Cardiac fibroblast (primary cell): ENCODE results near the gene GRIA2.

Experiments
- DNase-seq, 2 donors: peaks; one replicate each; pipeline versions ENCODE4 v3.0.0 to v3.0.0-alpha.2; 2010; ENCODE audit warnings: low read depth in 2 of 2
- H3K4me3 ChIP-seq, 2 donors: replicated peaks in 1 of 2; 1 replicate in 1 of 2; 2 replicates in 1 of 2; pipeline ENCODE4 v1.5.1; 2011; ENCODE audit warnings: low read depth in 2 of 2, low read length in 2 of 2, mild to moderate bottlenecking in 2 of 2, moderate library complexity in 1 of 2
- TF ChIP-seq, protein P1 (sequence below): IDR thresholded peaks from one replicate; pipeline ENCODE4 v1.5.1; 2011; ENCODE audit warnings: low read depth, mild to moderate bottlenecking, low read length, inconsistent platforms

Gene GRIA2

DNA sequence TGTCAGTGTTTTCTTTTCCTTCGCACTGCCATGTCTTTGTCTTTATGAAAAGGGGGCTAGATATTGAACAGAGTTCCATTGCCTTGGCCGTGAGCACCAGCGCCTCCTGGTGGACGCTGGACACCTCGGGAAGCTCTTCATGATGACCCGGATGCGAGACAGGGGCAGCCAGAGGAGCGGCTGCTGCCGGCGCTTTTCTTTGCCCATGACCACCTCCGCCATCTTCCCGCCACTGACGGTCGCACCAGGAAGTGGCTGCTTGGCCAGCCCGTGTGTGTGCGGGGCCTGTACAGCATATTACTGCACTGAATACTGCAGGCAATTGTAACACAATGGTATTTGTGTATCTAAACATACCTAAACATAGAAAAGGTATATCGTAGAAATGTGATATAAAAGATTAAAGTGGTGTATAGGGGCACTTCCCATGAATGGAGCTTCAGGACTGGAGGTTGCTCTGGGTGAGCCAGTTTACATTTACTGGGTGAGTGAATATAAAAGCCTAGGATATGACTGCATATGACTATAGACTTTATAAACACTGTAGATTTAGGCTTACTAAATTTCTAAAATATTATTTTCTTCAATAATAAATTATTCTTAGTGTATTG lies 15.8 kb upstream of the GRIA2 start:
- H3K4me3 ChIP-seq: no peak overlapping the region
- TF ChIP-seq, protein P1, sequence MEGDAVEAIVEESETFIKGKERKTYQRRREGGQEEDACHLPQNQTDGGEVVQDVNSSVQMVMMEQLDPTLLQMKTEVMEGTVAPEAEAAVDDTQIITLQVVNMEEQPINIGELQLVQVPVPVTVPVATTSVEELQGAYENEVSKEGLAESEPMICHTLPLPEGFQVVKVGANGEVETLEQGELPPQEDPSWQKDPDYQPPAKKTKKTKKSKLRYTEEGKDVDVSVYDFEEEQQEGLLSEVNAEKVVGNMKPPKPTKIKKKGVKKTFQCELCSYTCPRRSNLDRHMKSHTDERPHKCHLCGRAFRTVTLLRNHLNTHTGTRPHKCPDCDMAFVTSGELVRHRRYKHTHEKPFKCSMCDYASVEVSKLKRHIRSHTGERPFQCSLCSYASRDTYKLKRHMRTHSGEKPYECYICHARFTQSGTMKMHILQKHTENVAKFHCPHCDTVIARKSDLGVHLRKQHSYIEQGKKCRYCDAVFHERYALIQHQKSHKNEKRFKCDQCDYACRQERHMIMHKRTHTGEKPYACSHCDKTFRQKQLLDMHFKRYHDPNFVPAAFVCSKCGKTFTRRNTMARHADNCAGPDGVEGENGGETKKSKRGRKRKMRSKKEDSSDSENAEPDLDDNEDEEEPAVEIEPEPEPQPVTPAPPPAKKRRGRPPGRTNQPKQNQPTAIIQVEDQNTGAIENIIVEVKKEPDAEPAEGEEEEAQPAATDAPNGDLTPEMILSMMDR: peak; percentile 63
- DNase-seq: peak; percentile 13 to 20

DNA sequence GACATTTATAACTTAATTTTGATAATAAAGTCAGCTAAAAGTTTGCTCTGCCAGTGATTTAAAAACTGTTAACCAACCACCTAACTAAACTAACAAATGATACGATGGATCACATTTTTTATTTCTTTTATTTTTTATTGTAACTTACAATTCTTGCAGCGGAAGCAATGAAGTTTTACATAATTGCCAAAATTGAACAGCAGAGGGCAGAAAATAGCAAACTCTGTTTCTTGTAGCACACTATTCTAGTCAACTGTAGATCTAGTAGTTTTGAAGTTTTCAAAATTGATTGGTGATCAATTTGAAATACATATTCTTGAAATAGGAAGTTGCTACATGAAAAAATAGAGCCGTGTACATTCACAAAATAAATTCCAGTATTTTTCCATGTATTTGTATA lies 2.8 kb upstream of the GRIA2 start:
- TF ChIP-seq, protein P1: peak; percentile 56
- peak; percentile 42 to 58 for DNase-seq
- H3K4me3 ChIP-seq: no peak overlapping the region

DNA sequence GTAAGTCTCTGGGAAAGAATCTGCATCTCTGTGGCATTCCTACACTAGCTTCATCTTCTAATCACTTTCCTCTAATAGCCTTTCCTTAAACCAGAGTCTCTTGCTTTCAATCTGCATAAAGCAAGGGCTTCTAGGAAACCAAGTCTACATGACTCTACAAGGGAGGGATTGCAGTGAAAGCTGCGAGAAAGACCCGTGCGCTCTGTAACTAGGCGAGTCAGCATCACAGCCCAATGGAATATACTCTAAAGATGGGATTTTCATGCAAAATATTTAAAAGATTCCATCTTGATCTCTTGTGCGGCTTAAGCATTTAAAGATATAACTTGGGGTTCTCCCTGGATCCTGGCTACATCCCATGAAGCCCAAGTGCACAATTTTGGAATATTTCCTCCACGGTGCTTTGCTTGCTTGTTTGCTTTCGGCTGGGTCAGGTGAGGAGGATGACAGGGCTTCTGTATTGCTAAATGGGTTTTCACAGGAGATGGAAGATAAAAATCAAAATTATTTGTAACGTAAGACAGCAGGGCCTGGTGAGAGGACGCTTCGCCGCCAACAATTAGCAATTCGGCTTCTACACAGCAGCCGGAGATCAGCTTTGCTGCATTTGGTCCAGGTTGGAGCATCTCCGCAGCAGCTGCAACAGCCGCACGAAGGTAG lies 687 bp upstream of the GRIA2 start:
- DNase-seq: no peak
- no peak overlapping the region for H3K4me3 ChIP-seq
- TF ChIP-seq, protein P1: no peak

DNA sequence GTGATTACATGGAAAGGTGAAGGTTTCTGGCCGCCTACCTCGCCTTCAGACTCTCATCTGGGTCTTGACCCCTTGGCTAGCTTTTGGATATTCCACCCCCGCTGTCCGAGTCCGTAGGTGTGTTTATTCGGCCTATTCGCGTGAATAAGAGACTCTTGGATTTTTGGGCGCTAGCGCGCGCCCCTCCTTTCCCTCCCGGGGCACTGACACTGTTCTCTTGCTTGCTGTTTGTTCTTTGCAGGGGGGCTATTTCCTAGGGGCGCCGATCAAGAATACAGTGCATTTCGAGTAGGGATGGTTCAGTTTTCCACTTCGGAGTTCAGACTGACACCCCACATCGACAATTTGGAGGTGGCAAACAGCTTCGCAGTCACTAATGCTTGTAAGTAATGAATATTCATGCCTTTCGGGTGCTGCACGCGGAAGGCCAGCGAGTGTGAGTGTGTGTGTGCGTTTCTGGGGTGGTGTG lies 932 bp downstream of the GRIA2 start:
- DNase-seq: no peak
- H3K4me3 ChIP-seq: no peak overlapping the region
- TF ChIP-seq, protein P1: no peak

DNA sequence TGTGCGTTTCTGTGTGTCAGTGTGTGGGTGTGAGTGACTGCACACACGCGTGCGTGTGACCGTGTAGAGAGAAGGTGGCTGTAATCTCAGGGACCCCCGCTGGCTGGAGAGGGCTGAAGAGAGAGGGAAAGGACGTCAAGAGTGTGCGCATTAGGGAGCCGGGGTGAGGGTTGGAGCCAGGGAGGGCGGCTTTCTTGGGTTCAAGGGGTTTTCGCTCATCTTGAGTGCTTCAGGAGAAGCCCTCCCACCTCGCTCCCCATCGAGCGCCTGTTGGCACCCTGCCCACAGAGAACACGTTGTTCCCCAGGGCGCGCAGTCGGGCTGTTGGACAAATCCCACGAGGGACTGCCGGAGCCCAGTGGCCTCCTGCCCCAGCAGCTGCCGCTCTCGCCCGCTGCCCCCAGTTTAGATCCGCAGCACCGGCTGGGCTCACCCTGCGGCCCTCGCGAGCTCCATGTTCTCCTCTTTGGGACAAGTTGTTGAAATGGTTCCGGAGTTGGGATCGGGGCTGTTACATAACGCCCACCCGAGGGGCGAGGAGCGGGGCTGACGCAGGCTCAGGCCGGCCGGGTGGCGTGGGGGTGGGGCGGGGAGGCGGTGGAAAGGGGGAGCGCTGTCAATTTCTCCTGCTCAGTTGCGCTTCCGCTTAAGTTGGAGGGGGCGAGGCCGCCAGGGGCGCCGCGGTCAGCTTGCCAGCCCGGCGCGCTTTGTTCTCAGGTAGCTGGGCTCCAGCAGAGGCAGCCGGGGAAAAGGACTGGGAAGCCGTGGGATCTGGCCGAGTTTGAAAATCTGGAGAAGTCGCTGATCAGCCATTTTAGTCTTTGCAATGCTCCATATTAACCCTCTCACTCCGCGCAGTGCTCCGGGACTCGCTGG lies 1.6 kb downstream of the GRIA2 start:
- TF ChIP-seq, protein P1: no peak
- H3K4me3 ChIP-seq: peak overlapping the region; percentile 37 to 38
- DNase-seq: peak in 1 of 2 donors; percentile 1

DNA sequence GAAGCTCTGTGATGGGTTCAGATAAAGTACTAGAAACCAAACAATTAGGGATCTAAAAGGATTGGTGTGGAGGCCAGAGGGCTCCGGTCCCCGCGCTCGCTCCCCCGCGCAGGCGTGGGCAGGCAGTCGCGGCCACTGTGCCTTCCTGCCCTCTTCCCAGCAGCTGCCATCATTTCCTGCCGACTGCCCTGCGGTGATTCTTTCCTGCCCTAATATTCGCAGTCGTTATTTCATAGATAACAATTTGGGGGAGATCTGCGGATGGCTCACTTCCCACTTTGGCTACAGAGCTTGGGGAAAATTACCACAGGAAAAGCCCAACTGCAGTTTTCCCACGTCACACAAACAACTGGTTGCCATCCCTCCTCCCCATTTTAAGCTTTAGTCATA lies 2.2 kb downstream of the GRIA2 start:
- H3K4me3 ChIP-seq: peak overlapping the region; percentile 37 to 38

More for the DNA sequence above, 2.2 kb downstream of the GRIA2 start:
- TF ChIP-seq, protein P1: no peak
- no peak for DNase-seq
